Activated CD4-positive, CD25-positive, alpha-beta regulatory T cell (primary cell): ENCODE measurements around the gene USP6.
A peak's percentile ranks its signal among the peaks of the same experiment; 100 is the strongest.
"Not testable (repeated sequence)": the region's sequence is repeated elsewhere in the genome, so short reads cannot be mapped to it uniquely, and the experiment has no call there.

Experiments
- DNase-seq, 4 experiments: peaks; one replicate each; lab custom pipeline; 2025; lab: John Stamatoyannopoulos, UW

The USP6 gene

DNA sequence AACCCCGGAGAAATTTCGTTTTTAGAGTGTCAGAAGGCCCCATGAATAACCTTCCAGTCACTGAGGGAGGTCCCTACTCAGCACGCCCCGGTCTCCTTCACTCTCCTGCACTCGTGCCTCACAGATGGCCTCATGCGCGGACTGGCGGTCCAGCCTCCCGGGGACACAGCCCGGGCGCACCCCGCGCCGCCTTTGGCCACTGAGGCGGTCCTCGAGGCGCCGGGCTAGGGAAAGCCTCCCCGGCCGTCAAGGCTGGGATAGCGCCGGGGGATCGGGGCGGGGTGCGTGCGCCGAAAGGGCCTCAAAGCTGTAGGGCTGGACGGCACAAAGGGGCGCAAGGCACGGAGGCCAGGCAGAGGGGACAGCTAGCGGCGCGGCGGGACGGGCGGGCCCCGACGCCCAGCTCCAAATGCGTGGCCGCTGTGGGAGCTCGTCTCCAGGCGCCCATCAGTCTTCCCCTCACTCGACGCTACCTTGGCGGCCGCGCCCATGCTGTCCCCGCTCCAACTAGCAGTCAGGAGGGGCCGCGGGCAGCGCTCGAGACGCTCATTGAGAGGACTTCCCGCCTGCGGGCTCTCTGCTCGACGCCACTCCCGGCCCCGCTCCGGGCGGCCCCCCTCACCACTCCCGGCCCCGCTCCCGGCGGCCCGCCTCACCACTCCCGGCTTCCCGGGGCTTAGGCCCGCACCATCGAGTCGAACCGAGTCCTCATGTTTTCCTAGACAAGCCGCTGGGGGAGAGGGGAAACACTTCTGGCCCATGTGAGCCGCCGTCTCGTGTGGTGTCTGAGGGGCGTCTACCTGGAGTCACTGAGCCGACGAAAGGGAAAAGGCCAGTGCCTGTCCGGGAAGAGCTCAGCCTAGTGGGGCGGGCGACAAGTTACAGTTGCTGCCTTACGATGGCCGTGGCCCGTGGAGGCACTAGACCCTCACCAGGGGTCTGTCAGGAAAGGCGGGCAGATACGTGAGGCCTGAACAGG lies at the start of gene USP6:
Gene USP6, plus strand, starts transcription at position 360 of the 979 bp plus-strand sequence. CDS start 14,336 bp downstream, outside the sequence.
- DNase-seq: no peak

DNA sequence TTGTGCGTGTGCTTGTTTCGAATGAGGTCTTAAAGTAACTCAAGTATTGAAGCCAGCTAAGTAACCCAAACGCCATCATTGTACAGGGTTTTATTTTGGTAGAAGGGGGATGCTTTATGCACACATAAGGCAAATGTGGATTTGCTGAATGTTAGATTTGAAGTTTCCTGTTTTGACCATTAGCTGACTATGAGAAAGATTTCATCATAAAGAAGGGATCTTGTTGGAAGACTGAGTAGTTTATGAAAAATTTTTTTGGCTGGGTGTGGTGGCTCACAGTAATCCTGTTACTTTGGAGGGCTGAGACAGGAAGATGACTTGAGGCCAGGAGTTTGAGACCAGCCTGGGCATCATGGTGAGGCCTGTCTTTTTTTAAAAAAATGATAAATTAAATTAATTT lies 47.6 kb upstream of the USP6 start:
- no peak for DNase-seq

DNA sequence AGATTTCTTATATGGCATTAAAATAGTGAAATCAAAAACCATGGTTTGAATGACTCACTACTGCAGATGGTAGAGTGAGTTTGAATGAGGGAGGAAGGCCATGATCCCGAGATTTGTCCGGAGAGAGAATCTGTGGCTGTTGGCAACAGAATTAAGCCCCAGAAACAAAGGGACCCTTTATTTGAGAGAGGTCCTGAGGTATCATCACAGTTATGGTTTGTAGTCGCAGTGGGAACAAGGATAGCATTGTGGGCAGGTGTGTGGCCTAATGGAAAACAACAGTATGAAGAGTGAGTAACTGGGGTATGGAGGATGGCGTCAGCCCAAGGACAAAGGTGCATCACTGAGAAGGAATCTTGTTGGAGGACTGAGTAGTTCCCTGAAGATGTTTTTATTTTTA lies 46.1 kb upstream of the USP6 start:
- DNase-seq: no peak

DNA sequence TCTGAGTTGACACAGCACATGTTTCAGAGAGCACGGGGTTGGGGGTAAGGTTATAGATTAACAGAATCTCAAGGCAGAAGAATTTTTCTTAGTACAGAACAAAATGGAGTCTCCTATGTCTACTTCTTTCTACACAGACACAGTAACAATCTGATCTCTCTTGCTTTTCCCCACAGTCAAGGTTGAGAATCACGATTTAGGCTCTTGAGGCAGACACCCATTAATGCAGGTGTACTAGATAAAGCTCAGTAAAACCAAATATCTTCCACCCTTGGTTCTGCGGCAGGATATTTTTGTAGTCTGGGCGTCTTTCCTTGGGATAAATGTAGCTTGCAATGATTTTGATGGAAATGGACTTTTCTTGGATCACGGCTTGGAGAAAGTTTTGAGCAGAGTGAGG lies 40.4 kb upstream of the USP6 start:
- not testable (repeated sequence) for DNase-seq

DNA sequence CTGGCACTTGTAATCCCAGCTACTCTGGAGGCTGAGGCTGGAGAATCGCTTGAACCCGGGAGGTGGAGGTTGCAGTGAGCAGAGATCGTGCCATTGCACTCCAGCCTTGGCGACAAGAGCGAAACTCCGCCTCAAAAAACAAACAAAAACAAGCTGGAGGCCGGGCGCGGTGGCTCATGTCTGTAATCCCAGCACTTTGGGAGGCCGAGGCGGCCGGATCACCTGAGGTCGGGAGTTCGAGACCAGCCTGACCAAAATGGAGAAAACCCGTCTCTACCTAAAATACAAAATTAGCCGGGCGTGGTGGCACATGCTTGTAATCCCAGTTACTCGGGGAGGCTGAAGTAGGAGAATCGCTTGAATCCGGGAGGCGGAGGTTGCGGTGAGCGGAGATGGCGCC lies 38.6 kb upstream of the USP6 start:
- not testable (repeated sequence) for DNase-seq

DNA sequence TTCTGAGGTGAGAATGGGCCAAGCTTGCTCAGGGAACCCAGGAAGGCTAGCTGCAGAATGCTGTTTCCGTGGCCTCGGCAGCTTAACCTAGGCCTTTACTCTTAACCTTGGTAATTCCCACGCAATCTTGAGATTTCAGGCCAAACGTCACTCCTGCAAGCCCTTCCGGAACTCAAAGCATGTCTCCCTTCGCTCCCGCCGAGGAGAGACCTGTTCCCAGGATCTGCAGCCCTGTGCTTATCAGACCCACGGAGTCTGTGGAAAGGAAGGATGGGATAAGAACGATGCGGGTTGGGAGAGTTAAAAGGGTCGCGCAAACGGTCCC lies 38.1 kb upstream of the USP6 start:
- DNase-seq: no peak

DNA sequence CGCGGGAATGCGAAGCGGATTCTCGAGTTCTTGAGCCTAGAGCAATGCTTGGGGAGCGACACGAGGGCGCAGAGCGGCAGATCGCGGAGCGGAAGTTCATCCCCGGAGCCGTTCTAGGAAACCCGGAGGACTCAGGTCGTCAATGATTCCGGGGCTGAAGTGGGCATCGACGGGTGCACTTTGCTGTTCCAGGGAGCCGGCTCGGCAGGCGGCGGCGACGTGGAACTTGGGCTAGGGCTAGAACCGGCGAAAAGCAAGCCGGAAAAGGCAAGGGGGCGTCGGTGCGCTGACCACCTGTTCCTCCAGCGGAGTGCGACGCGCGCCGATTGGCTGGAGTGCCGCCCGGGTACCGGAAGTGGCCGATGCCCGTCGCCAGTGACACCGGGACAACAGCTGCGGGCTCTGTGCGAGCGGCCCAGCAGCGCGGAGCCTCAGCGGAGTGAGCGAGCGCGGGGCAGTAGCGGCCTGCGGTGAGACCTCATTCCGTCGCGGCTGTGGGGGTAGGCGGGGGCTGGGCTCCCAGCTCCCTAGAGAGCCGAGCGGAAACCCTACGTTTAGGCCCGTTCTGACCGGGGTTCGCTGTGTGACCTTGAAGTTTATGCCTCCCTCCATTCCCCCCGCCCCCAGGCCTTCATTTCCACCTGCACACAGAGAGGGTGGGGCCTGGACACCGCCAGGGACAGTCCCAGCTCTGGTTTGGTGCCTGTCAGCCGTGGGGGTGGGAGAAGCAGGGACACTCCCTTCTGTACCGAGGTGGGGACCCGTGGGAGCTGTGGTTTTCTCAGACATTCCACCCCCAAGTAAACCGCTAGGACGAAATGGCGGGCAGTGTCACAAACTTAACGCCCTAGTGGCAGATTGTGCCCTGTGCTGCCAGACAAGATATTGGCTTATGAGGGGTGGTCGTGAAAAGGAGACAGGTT lies 37.5 kb upstream of the USP6 start, which contains the start of gene ZFP3:
Gene ZFP3, plus strand, starts transcription at position 362 of the 923 bp plus-strand sequence. CDS start 13,038 bp downstream, outside the sequence.
- peak; percentile 46 to 59 (median 56) for DNase-seq

DNA sequence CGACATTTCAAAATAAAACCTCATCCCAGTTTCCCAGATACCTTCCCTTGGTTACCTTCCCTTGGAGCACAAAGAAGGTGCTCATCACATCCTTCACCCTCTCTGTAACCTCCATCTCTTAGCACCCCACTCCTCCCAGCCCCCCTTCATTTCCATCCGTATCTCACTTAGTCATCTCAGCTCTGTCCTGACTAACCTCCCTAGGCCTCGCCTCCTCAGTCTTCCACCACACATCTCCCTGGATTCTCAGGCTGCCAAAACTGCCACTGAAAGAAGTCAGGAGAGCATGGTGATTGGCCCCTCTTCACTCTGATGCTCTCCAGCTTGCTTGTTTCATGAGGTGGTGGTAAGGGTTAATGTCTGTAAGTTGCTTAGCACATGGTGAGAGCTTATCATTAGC lies 35.2 kb upstream of the USP6 start:
- DNase-seq: no peak

DNA sequence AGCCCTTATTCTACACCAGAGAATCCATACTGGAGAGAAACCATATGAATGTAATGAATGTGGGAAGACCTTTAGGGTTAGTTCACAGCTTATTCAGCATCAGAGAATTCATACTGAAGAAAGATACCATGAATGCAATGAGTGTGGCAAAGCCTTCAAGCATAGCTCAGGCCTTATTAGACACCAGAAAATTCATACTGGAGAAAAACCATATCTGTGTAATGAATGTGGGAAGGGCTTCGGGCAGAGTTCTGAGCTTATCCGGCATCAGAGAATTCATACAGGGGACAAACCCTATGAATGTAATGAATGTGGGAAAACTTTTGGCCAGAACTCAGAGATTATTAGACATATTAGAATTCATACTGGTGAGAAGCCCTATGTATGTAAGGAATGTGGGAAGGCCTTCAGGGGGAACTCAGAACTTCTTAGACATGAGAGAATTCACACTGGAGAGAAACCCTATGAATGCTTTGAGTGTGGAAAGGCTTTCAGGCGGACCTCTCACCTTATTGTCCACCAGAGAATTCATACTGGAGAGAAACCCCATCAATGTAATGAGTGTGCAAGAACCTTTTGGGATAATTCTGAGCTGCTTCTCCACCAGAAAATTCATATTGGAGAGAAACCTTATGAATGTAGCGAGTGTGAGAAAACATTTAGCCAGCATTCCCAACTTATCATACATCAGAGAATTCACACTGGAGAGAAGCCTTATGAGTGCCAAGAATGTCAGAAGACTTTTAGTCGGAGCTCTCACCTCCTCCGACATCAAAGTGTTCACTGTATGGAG lies 23.4 kb upstream of the USP6 start:
- DNase-seq: no peak

DNA sequence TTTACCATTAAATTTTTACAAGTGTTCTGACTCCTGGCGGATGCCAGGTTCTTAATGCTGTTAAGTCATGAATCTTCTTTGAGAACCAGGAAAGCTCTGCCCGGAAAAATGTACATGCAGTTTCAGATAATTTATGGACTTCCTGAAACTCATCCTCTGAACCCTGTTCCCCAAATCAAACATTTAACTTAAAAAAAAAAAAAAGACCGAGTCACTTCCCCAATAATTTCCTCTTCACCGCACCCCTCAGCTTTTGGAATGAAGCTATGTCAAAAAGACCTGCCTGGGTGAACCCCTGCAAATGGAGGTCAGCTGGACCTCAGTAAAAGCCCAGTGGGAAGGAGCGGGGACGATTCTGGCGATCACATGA lies 19.1 kb upstream of the USP6 start:
- no peak for DNase-seq

DNA sequence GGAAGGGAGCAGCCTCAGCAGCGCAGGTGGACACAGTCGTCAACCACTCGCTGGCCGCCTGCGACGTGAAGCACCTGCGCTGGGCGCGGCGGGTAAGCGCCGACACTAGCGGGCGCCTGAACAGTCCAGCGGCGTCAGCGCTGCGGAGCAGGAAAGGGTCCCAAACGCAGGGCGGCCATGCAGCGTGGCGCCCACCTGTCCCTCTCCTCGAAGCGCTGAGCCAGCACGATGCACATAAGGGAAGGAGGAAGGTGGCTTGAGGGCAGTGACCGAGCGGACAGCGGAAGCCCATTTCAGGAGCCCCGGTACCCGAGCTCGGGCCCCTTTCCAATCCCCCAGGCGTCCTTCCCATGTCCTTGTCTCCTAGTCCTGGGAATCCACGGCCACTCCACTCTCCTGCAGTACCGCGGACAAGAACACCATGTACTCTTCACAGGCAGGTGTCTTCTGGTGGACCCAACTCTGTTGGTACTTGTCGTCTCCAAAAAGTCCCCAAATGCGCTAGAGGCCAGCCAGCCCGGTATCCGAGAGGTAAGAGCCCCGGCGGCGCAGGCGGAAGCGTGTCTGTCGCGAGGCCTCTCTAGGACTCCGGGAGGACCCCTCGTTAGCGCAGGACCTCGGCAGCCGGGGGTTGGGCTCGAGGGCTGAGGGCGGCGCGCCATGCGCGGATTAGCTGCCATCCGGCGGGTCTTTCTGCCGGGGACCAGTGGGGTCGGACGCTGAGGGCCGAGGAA lies 18.6 kb upstream of the USP6 start:
- peak in 2 of 4 experiments; percentile 16 to 17 for DNase-seq

DNA sequence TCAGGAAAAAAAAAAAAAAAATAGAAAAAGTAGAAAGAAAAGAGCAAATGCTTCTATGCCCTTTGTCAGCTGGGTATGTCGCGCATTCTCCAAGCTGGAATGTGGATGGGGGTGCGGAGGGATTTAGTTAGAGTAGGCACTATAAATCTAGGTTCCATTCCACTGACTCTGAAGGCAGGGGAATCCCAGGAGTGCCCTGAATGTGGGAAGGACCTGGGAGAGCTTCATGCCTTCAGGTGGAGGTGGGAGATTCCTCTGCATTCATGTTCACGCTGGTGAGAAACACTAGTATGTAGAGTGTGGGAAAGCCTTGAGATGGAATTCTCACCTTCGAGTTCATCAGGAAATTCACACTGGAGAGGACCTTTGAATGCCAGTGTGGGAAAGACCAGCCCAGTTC lies 16.6 kb upstream of the USP6 start:
- DNase-seq: no peak

DNA sequence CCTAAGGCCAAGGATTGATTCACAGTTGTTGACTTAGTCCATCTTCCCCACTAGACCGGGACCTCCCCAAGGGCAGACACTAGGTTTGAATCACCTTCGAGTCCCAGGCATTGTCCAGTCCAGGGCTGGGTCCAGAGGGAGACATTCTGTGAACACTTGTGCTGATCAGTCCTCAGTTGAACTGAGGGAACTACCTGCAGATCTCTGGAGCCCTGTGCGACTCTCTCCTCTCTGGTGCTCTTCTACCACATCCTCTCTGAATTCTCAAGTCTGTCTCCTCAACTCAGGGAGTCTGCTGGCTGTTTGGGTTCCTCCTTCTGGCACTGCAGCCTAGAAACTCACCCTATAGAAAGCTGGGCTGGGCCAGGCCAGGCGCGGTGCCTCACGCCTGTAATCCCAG lies 15.0 kb upstream of the USP6 start:
- DNase-seq: no peak

DNA sequence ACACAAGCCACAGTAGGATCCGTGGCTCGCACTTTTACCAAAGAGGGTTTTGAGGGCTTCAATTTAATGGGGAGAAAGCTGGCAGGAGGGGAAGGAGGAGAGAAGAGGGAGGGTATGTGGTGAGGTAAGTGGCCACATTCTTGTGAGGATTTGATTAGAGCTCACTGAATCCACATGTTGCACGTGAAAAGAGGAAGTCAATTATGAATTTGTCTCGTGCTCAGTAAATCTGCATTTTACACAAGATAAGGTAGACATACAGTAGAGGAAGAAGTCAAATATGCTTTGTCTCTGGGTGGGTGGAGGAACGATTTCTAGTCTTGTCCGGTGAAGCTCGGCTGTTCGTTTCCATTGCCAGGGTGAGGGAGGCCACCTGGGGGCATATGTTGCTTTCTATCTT lies 5.0 kb upstream of the USP6 start:
- no peak for DNase-seq

DNA sequence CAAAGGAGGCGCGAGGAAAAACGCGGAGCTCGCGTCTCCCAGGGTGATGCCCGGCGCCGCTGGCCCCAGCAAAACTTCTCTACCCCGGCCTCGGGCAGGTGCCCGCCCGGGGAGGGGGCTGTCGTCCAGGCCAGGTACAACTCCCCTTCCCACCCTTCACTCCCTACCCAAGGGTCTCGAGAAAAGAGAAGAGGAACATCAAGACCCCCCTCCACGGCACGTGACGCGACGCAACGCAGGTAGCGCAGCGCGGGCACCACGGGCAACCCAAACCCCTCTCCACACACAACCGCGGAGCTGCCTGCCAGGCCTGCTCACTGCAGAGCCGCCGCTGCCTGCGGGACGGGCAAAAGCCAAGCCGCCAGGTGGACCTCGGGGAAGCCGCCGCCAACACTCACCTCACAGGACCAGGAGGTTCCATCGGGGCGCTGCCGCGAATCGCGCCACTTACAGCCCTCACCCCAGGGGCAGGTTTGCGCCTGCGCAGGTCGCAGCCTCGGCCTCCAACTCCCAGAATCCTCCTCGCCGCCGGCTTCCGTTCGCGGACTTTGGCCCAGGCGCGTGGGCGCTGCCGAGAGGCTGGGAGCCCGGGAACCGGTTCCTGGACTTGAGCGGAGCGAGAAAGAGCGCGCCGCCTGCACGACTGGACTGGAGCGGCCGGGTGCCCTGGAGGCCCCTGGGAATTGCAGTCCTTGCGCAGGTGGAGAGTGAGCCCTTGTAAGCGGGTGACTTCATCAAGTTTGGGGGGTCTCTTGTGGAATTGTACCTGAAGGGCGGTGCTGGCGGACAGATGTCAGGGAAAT lies 4.2 kb upstream of the USP6 start, which contains the start of gene ZNF232:
Gene ZNF232, minus strand, starts transcription at position 477 of the 803 bp plus-strand sequence. Its CDS starts 56 bp downstream, at position 421.
- peak; percentile 75 to 80 (median 78) for DNase-seq

DNA sequence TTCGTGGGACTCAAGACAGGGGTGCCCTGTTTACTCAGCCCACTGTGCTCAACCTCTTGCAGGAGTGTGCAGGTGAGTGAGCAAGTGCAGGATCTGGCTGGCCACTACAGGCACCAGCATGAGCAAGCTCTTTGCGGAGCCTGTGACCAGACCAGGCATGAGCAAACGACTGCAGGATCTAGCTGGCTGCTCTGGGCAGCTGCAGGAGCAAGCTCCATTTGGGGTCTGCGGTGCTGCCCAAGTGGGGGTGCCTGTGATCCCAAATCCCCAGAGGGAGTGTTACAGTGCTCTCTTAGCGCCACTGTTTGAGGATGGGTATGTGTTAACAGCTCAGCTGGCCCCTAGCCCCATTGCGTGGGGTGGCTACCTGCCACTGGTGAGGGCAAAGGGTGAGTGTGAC lies 2.4 kb downstream of the USP6 start:
- no peak for DNase-seq

DNA sequence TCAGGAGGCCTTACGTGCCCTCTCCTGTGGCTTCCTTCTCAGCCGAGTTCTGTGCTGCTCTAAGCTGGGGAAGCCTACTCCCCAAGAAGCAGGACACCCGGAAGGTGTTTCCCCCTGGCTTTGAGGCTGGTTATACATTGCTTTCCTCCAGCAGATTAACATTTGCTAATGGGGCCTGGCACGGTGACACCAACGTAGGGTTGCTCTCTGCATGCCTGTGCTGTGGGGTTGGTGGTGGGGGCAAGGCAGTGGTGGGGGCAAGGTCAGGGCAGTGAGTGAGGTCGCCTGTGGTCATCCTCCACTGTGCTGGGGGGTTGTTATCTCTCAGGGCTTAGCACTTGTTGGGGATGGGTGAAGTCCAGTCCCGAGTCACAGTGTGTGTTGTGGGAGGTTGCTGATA lies 4.2 kb downstream of the USP6 start:
- no peak for DNase-seq

DNA sequence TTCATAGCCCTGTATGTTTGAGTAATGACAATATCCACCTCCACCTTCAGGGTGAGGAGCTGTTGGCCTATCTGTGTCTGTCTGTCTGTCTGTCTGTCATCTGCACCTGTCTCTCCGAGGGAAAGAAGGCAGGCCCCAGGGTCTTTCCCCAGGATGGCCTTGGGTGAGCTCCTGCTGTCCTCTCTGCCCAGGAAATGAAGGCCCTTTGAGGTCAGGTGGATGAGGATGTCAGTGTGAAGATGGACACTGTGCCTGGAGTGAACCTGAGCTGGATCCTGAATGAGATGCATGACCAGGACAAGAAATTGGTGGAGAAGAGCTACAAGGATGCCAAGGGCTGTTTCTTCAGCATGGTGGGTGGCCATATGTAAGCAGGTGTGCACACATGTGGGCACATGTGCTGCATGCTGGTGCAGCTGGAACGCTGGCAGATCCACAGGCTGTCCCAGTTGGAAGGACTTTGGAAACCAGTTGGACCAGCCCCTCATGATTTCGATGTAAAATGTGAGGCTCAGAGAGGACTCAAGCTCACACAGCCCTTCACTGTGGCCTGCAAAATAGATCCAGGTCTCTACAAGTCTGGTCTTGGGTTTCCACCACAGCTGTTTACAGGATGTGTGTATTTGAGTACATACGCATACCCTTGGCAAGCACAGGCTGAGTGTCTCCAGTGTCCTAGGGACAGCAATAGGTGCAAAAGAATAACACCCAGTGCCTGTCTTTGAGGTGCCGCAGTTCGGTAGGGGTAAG lies 4.8 kb downstream of the USP6 start:
- not testable (repeated sequence) for DNase-seq

DNA sequence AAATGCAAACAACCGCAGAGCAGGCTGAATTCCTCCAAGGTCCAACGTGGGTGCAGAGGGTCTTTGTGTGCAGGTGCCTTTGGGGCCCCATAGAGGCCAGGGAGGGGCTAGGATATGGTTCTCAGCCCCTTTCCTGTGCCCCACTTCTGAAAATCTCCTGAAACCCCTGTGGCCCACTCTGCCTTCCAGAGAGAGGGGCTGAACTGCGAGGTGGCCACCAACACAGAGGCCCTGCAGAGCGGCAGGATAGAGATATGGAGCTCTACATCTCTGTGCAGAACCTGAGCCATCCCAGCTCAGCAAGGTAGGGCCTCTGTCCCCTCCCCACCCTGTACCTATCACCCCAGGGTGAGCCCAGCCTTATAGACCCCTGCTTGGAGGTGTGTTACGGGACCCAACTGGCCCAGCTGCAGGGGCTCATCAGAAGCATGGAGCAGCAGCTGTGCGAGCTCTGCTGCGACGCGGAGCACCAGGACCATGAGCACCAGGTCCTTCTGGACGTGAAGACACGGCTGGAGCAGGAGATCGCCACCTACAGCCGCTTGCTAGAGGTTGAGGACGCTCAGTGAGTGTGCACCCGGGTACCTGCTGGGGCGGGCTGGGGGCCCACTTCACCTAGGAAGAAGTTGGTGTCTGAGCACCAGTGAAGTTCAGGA lies 5.5 kb downstream of the USP6 start:
- DNase-seq: no peak
